Breast epithelium (tissue), 3 donors: ENCODE measurements around the gene TLCD3A.
"Not testable (repeated sequence)": the region's sequence is repeated elsewhere in the genome, so short reads cannot be mapped to it uniquely, and the experiment has no call there.

Source experiments
- CTCF ChIP-seq, 3 donors: fragments of 450-650 bp; IDR thresholded peaks; one replicate each; pipeline ENCODE4 v1.5.1; 2016 to 2017; ENCODE audit warnings: antibody characterized with exemption in 3 of 3, mild to moderate bottlenecking in 3 of 3, moderate library complexity in 3 of 3
- POLR2A ChIP-seq: fragments of 450-650 bp; IDR thresholded peaks from one replicate; pipeline ENCODE4 v1.6.1; 2016; ENCODE audit warnings: antibody characterized with exemption, mild to moderate bottlenecking, moderate library complexity

GRCh38 chr17:785901-786300, 53.5 kb downstream of the TLCD3A start:
- TF ChIP-seq CTCF (IDR thresholded peaks at IDR 0.05); POLR2A: not testable (repeated sequence)
